ENCODE measurements around the gene FZD1. TPM values are rescaled to one million over a fixed set of nuclear protein-coding genes. Genes with fewer than 3 reads are reported as not detected.

Gene FZD1
- total RNA-seq, 1 experiment from 2014 or later = 3.7 TPM

DNA sequence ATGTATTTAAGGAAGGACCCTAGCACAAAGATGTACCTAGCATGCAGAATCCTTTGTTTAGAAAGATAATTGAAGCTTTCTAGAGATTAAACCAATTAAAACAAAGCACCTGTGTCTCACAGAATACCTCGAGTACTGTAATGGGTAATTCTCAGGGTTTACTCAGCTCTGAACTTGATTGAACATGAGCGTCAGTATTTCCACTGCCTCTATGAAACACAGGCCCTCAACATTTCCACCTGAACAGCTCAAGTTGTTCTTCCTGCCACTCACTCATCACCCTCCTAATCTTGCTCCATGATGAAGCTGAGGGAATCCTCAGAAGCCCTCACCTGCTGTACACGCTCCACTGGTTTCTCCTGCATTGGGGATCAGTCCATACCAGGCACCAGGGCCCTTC, 33.7 kb upstream of the FZD1 start:
- Histone ChIP-seq H3K4me1 (ENCODE audit: control insufficient read depth in 1 of 2, insufficient read depth in 2 of 2, low read length in 2 of 2) (no peaks in the 10 kb centered on the region), H3K9me3 (ENCODE audit: control insufficient read depth in 1 of 2, insufficient read depth in 1 of 2, low read depth in 1 of 2, low read length in 2 of 2) (no peaks in the 10 kb centered on the region), H3K4me3 (replicated peaks in 1 of 2; ENCODE audit: low read depth in 1 of 2, low read length in 2 of 2) (no peak overlapping the region), H3K9ac (ENCODE audit: low read length) (no peak overlapping the region), H3K36me3 (ENCODE audit: control insufficient read depth in 1 of 2, insufficient read depth in 2 of 2, low read length in 2 of 2) (no peaks in the 10 kb centered on the region), H3K4me2 (ENCODE audit: low read length) (no peak overlapping the region), H3K79me2 (ENCODE audit: insufficient read depth, low read length) (no peaks in the 10 kb centered on the region), H3K9me2 (ENCODE audit: insufficient read depth) (no peaks in the 10 kb centered on the region), H3K27me3 (ENCODE audit: insufficient read depth, low read length) (peaks cover 30% of the 10 kb centered on the region; the same call in 1 of the 2 replicates), H3K27ac (ENCODE audit: low read depth, low read length) (no peak overlapping the region), H2AFZ (ENCODE audit: low read depth, low read length, poor library complexity, severe bottlenecking) (no peak overlapping the region), H4K20me1 (ENCODE audit: insufficient read depth) (no peaks in the 10 kb centered on the region)
- ChIA-PET CTCF (no interaction called here), POLR2A (no interaction called here), RAD21 (ENCODE audit: low non-redundant PET in 1 of 2, low total read pairs in 2 of 2, uncharacterized antibody in 2 of 2, unreplicated experiment in 2 of 2) (no interaction called here)
- intact Hi-C loops (cut with micrococcal nuclease) = no loop called here
- no peak for TF ChIP-seq EZH2 (IDR thresholded peaks at IDR 0.05)
- TF ChIP-seq RAD21 (IDR thresholded peaks at IDR 0.05; ENCODE audit: low read depth) = no peak
- TF ChIP-seq, protein P1, sequence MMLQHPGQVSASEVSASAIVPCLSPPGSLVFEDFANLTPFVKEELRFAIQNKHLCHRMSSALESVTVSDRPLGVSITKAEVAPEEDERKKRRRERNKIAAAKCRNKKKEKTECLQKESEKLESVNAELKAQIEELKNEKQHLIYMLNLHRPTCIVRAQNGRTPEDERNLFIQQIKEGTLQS (IDR thresholded peaks at IDR 0.05) = no peak
- TF ChIP-seq YY1 (IDR thresholded peaks at IDR 0.05; ENCODE audit: extremely low read depth, insufficient replicate concordance, low read depth, low read length) = no peak
- TF ChIP-seq FOSL1 (IDR thresholded peaks at IDR 0.05; ENCODE audit: low read depth) = no peak
- TF ChIP-seq CBX3 (IDR thresholded peaks at IDR 0.05; ENCODE audit: low read depth) = no peak
- no peak for TF ChIP-seq JUND (IDR thresholded peaks at IDR 0.05)
- no peak for TF ChIP-seq SP1 (IDR thresholded peaks at IDR 0.05; ENCODE audit: low read depth)
- no peak for TF ChIP-seq ZNF274 (IDR thresholded peaks at IDR 0.05; ENCODE audit: low read depth, low read length)
- TF ChIP-seq, protein P2, sequence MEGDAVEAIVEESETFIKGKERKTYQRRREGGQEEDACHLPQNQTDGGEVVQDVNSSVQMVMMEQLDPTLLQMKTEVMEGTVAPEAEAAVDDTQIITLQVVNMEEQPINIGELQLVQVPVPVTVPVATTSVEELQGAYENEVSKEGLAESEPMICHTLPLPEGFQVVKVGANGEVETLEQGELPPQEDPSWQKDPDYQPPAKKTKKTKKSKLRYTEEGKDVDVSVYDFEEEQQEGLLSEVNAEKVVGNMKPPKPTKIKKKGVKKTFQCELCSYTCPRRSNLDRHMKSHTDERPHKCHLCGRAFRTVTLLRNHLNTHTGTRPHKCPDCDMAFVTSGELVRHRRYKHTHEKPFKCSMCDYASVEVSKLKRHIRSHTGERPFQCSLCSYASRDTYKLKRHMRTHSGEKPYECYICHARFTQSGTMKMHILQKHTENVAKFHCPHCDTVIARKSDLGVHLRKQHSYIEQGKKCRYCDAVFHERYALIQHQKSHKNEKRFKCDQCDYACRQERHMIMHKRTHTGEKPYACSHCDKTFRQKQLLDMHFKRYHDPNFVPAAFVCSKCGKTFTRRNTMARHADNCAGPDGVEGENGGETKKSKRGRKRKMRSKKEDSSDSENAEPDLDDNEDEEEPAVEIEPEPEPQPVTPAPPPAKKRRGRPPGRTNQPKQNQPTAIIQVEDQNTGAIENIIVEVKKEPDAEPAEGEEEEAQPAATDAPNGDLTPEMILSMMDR (IDR thresholded peaks at IDR 0.05 in 2 of 3, conservative IDR thresholded peaks at IDR 0.05 in 1 of 3; ENCODE audit: borderline replicate concordance in 1 of 3, insufficient read depth in 1 of 3, low read depth in 2 of 3, low read length in 2 of 3) = no peak
- no peak for TF ChIP-seq ZFX (IDR thresholded peaks at IDR 0.05)
- TF ChIP-seq, protein P3, sequence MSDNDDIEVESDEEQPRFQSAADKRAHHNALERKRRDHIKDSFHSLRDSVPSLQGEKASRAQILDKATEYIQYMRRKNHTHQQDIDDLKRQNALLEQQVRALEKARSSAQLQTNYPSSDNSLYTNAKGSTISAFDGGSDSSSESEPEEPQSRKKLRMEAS (IDR thresholded peaks at IDR 0.05) = no peak
- no peak for TF ChIP-seq POLR2A (IDR thresholded peaks at IDR 0.05; ENCODE audit: borderline replicate concordance, extremely low read depth, insufficient read depth, insufficient read length)
- DNase-seq (ENCODE audit: low read depth, low spot score) (no peak), ATAC-seq (no peak)
- no TSS peak for BruUV-seq (replicated peaks)
